Bone marrow (tissue), 2 donors: ENCODE measurements around the gene YPEL4.

Experiments
- DNase-seq, 2 donors: peaks; one replicate each; lab custom pipeline; 2025; lab: John Stamatoyannopoulos, UW

Gene YPEL4

DNA sequence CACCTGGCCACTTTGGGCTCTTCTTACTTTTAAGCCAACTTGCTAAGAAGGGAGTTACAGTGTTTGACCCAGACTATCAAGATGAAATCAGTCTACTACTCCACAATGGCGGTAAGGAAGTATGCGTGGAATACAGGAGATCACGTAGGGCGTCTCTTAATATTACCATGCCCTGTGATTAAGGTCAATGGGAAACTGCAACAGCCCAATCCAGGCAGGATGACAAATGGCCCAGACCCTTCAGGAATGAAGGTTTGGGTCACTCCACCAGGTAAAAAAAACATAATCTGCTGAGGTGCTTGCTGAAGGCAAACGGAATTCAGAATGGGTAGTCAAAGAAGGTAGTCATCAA, 1.0 kb upstream of the YPEL4 start:
- no peak for DNase-seq

DNA sequence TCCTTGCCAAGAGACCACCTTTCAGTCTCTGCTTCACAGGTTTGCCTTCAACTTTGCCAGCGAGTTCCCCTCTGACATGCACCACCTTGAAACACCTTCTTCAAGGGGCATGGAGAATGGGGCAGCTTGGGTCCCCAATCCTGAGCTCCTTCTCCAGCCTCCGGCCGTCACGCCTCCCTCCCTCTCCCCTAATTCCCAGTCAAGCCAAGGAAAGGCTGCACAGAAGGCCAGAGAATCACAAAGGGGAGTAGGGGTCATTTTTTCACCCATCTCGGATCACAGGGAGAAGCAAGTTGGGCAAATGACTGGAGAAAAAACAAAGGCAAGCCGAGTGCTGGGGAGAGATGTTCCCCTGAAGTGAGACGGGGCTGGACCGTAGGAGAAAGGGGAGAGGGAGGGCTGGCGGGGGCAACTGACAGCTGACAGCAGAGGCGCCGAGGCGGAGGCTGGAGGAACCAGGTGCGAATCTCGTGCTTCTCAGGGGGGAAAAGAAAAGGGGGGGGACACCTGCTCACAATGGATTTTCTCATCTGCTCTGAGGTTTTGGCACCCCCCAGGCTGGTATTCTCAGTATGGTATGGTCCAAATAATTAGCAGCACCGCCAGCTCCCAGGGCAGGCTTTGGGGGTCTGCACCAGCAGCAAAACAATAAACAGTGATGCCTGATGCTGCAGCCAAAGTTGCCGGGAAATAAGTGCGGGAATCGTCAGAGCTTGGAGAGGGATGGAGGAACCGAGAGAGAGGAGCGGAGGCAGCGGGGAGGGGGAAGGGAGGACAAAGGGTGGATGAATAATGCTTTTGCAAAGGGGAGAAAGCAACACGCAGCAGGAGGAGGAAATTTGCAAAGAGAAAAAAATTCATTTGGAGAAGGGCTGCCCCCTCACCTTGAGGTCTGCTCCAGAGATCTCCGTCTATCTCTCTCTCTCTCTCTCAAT, 644 bp downstream of the YPEL4 start:
- DNase-seq, result no peak

DNA sequence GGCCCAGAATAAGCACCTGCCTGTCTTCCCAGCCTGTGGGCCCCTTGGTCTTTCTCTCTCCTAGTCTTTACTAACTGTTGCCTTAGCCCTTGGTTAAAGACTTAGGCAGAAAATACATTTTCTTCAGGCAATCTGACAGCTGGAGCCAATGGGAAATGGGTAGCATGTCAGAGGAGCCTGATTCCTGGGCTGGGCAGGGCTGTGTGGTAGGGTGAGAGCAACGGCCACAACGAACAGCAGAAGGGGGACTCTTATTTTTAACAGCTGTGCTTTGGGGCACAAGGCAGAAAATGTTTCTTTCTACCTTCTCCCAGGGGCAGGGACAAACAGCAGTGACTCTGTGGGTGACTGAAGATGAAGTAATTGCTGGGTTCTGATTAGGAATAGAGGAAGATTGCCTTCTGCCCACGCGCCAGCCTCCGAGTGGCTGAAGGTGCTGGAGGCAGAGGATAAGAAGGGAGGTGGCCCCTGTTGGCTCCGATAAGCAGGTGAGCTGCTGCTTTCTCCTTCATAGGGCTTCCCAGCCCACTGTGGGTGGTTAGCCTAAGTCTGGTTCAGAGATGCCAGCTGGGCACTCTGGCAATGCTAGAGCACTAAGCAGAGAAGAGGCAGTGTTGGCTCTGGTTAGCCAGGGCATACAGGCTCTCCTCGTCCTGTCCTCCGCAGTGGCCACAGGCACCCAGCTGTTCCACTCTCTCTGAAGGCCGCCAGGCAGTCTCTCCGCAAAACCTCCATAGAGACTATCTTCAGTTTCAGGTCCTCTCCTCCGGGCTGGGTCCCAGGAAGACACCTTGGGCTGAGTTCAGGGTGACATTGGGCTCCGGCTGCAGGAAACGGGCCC, 1.5 kb downstream of the YPEL4 start:
- DNase-seq, result peak in 1 of 2 donors; percentile 55

- DNase-seq, result no peak
Observed at GRCh38 chr11:57647372-57647771, 2.3 kb downstream of the YPEL4 start.

DNA sequence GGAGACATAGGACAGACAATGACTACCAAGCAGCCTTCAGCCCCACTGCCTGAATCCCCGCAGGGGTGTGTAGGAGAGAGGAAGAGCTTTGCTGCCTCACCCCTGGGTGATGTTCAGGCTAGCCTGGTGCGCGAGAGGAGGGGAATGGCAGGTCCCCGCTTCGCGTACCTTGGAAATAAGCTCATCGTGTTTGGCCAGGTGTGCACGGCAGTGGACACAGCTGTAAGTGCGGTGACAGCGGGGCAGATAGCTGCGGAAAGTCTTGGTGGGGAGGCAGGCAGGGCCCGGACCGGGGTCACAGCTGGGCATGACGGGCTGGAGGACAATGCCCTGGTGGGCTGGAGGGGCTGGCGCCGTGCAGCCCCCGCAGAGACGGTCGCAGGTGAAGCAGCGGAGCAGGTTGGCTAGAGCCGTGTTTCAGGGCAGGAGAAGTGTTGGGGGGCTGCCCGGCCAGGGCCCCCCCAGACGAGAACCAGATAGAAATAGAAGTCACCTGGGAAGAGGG, 2.9 kb downstream of the YPEL4 start:
- DNase-seq, result no peak

DNA sequence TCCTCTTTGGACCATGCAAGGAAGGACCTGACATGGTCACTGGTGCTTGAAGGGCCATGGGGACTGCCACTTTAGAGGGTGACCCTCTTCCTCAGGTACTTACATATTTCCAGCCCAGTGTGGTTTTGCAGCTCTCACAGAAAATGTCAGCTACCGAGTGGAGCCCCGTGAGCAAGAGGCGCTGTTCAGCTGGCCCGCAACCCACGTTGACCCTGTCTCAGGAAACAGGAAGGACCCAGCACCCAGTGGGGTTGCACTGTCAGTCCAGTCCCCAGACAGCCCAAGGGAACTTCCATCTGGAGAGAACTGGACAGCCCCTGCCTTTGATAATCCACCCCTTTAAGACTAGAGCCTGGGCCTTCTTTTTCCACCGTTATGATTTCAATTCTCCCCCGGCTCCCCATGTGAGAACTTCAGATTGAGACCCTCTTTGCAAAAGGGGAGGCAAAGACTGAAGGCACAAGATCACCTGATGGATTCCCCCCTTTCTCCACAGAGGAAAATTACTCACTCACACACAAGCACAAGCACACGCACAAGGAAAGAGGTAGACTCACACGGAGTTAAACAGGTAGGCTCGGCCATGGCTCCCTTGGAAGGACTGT, 3.4 kb downstream of the YPEL4 start:
- DNase-seq, result no peak

DNA sequence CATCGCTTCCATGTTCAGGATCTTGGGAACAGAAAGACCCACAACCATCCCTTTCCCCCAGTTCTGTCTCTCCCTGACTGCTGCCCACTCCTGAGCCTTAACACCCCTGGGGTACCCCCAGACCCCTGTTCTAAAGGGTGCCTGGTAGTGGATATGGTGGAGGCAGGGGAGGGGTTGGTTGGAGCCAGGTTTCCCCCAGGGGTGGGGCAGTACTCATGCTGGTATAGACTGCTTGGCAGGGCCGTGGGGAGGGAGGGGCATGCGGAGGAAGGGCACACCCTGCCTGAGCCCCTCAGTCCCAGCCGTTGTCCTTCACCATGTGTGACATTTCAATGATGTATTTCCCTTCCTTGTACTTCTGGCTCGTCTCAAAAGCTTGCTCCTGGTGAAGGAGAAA, 4.0 kb downstream of the YPEL4 start:
- DNase-seq, result no peak

DNA sequence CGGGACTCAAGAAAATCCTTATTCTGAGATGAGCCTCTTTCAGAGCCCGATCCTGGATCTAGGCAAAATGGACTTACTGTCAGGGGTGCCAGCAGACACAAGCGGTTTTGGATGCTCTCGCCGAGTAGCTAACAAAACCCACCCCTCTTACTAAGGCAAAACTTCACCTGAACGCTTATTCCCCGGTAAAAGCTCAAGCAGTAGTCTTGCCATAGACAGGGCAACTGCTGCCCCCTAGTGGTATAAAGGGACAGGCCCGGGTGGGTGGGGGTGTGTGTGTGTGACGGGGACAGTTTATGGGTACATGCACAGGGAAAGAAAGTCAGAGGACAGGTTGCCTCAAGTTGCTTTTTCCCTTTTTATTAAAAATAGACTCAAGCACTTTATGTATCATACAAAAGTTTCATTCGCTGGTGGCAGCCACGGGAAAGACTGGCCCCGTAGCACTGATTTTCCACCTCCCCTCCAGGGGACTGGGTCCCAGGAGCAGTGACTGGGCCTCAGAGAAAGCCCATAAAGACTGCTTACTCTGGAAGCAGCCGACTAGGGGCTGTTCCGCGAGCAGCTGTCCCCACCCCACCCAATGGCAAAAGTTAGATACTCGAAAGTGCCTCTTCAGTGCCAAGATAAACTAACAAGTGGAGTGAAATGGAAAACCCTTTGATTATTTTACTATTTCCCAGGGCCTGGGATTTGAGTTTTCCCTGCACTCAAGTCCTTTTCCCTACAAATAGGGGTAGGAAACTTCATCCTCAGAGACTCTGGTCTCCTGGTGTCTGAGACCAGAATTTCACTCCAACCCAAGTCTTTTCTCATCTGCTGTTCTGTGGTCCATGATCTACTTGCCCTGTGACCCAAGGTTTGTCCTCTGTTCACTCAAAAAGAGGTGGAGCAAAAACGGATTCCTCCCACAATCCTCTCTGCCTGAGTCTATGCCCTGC, 4.7 kb downstream of the YPEL4 start:
- peak; percentile 28 to 63 for DNase-seq

- DNase-seq, result no peak
Observed at GRCh38 chr11:57643802-57644201, 5.9 kb downstream of the YPEL4 start.

DNA sequence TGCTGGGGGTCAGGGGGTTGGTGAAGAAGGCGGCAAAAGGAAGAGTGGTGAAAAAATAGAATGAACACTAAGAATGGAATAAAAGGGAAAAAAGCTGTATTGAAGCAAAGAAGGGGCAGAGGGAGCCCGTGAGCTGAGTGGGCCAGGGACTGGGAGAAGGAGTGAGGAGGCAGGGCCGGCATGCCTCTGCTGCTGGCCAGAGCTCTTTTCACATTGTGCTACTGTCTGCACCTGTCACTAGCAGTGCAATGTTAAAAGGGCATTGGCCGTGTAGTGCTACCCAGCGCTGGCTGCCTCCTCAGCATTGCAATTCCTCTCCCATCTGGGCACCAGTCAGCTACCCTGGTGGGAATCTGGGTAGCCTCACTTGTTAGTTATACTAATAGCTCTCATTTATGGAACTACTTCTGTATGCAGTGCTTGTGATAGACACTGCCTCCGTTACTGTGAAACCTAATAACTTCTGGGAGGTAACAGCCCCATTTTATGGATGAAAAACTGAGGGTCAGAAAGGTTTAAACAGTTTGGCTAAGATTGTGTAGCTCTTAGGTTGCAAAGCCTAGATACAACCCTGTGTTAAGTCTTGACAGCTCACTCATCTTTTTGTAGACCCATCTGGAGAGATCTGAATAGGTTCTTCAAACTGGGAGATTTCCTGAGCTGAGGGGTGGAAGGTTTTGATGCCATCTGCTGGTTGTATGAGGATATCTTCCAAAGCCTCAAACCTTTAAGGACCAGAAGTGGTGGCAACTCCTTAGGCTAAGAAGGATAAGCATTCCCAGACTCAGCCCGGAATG, 8.5 kb downstream of the YPEL4 start:
- DNase-seq, result peak in 1 of 2 donors; percentile 51

GRCh38 chr11:57640068-57640800, 9.5 kb downstream of the YPEL4 start:
- no peak for DNase-seq

DNA sequence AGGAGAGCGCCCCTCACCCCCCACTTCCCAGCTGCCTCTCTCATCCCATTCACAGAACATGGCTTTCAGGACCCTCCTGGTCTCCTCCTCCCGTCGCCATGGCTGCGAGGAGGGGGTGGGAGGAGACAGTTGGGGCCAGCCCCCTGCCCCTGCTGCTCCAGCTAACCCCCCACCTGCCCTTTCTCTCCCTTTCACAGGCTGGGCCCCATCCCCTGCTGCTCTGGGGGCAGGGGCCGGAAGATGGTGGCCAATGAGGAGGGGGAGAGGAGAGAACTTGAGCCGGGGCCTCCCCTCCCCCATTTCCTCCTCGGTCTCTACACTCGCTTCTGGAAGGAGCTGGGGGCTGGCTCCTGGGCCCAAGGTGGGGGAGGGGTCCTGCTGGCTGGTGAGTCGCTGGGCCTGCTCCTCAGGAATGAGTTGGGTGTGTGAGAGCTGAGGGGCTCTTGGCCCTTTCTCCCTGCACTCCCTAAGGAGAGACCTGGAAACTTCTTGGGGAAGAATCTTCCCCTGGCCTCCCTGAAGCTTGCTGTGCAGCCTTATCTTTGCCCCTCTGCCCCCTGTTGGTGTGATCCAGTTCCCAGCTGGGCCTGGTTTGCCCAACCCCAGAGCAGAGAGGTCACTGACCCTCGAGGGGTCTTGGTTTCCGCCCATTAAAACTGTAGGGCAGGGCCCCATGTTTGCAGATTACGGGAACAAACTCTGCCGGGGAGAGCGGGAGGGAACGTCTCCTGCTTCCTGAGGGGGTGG, 10.2 kb downstream of the YPEL4 start:
- peak in 1 of 2 donors; percentile 32 for DNase-seq

DNA sequence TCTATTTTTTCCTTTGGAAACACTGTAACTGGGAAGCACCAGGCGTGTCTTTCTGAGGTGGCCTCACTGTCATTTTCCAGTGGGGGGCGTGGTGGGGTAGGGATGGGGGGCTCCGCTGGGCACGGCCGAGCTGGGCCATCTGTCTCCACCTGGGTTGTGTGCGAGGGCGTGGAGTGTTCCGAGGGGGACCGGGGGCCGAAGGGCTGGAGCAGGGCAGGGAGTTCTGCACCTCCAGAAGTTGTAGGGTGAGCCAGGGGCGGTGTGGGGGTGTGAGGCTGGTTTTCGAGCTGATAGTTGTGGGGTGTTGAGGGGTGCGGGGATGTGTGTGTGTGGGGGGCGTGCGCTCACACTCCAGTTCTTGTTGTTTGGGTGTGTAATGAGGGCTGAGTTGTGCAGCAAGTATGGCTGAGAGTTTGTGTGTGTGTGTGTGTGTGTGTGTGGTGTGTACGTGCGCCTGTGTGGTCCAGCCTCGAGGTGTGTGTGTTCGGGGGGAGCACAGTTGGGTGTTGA, 10.8 kb downstream of the YPEL4 start:
- DNase-seq, result no peak

GRCh38 chr11:57638005-57638781, 11.5 kb downstream of the YPEL4 start:
- DNase-seq, result peak in 1 of 2 donors; percentile 6

DNA sequence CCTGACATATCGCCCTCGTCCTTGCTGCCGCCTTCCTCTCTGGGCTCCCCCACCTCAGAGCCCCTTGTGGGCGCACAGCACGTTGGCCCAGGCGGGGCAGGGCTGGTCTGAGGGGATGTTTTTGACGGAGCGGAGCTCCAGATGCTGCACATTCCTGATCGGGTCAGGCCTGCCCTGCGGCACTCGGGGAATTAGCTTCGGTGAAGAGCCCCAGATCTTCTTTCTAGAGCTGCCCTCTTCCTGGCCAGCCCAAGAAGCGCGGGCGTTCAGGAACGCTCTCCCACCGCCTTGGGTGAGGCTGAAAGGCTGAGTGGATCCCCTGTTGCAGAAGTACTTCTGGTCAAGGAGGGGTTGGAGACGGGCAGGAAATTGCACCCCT, 12.1 kb downstream of the YPEL4 start:
- no peak for DNase-seq

DNA sequence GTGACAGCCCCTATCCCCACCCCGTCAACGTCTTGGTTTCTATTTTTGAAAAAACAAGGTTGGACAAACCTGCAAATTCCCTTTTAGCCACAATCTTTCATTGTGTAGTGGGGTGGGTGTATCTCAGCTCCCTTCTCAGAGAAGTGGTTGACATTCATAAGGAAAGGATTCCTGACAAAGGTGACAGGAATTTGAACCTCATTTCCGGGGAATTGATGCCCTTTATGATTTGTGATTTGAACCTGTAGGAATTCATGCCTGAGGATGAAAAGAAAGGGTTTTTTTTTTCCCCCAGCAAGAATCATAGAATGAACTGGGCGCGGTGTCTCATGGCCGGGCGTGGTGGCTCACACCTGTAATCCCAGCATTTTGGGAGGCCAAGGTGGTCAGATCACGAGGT, 14.5 kb downstream of the YPEL4 start:
- no peak for DNase-seq

DNA sequence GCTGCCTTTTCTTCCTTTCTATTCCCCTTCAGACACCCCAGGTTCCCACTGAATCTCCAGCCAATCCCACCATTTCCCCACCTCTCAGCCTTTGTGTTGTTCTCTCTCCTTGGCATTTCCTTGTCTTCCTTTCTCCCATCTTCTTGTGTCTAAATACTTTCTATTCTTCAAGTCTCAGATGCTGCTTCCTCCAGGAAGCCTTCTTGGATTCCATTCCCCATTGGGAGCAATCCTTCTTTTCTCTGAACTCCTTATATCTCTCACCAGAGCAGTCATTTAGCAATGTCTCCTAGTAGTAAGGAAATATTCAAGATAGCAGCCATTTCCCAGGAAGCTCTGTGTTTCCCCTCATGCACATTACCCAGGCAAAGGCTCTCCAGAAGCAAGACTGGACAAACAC, 15.4 kb downstream of the YPEL4 start:
- no peak for DNase-seq
